H1 (cell line): ENCODE results near the gene SLC38A8. TPM values are rescaled to one million over a fixed set of nuclear protein-coding genes. Genes with fewer than 3 reads are reported as not detected.

Experiments used
- MAX ChIP-seq: IDR thresholded peaks from 2 replicates; pipeline ENCODE4 v1.6.1; 2012; ENCODE audit warnings: inconsistent platforms
- polyA plus RNA-seq, 7 experiments: library from polyadenylated mRNA; depleted of rRNA in 3 of 7; stranded (reverse) in 5 of 7; unstranded in 2 of 7; fragments of >200 nt in 5 of 7; fragments of 200-250 nt in 2 of 7; gene quantifications; 1 replicate in 5 of 7; 2 replicates in 1 of 7; 4 replicates in 1 of 7; pipeline versions ENCODE4 v1.2.1 to v1.2.3, GENCODE V29; 2011 to 2013; ENCODE audit warnings: missing spikeins in 2 of 7, mixed read lengths in 2 of 7
- total RNA-seq: library from RNA; stranded (reverse); fragmentation: NEBNext Ultra II Directional; extraction: Animal tissue kit (Norgen Biotek cat#: 25700); gene quantifications from 2 replicates; pipeline ENCODE4 v1.2.1, GENCODE V29; 2021

Gene SLC38A8
- total and polyA plus RNA-seq, 2 of the 8 experiments (the other 6 are each of a cell fraction or from before 2014, with no cell fraction given), result 0.08 TPM; not detected in 1

GRCh38 chr16:84041881-84042280 is 714 bp downstream of the SLC38A8 start (continued):
- TF ChIP-seq MAX, result no peak
- TF ChIP-seq, all 59 proteins: peak for 0
